SK-N-MC (cell line): ENCODE data around the gene CACNA2D2.

ENCODE experiments used
- EZH2 ChIP-seq: fragments of 200-600 bp; sonication (generic); IDR thresholded peaks from one replicate; pipeline ENCODE4 v1.6.1; 2017; ENCODE audit warnings: antibody characterized with exemption
- FOXP2 ChIP-seq: optimal IDR thresholded peaks from 2 replicates; pipeline ENCODE3; 2011; ENCODE audit warnings: mild to moderate bottlenecking, moderate library complexity; ENCODE audit not compliant: insufficient read depth; ENCODE audit errors: extremely low read length, control extremely low read depth
- POLR2AphosphoS5 ChIP-seq: IDR thresholded peaks from 2 replicates; pipeline ENCODE4 v1.6.1; 2012; ENCODE audit warnings: mild to moderate bottlenecking, low read depth, low read length, borderline replicate concordance

DNA sequence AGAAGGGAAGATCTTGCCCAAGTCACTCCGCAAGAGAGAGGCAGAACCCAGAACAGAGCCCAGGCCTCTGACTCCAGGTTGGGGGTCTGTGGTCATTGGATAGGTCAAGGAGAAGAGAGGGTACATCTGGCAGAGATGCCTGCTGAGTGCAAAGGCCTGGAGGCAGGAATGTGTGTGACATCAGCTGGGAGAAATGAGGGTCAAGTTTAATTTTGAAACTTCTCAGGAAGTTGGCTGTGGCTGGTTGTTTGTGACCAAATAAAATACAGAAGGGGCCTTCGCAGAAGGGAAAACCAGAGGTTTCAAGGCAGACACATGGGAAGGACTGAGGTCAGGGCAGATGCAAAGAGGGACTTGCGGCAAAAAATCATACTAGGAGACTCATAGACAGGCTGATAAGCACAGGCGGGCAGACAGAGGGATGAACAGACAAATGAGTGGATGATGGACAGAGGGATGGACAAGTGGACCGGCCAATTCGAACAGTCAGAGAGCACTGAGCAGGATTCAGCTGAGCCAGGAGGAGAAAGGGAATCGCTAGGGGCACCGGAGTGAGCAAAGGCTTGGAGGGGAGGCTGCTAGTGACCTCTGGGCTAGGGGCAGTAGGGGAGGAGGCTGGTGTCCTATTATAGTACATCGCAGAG lies 28.8 kb upstream of the CACNA2D2 start:
- TF ChIP-seq EZH2 (no peak), POLR2AphosphoS5 (no peak), FOXP2 (no peak)
